Neutrophil (primary cell): Measurements from ENCODE around the gene KIAA1549.

Experiments
- H3K27ac ChIP-seq: fragments of 200-600 bp; sonication (generic); 2 replicates; pipeline ENCODE4 v1.5.1; 2016; ENCODE audit warnings: mild to moderate bottlenecking, moderate library complexity
- H3K27me3 ChIP-seq: fragments of 200-600 bp; sonication (generic); 2 replicates; pipeline ENCODE4 v1.6.0; 2016; ENCODE audit warnings: mild to moderate bottlenecking
- H3K36me3 ChIP-seq: fragments of 200-600 bp; sonication (generic); 2 replicates; pipeline ENCODE4 v1.5.1; 2017
- H3K4me1 ChIP-seq, 2 experiments: fragments of 200-600 bp in 1 of 2; sonication (generic) in 1 of 2; 1 replicate in 1 of 2; 2 replicates in 1 of 2; pipeline versions ENCODE4 v1.5.1 to v1.6.1; 2013 to 2016; ENCODE audit warnings: low read depth in 1 of 2, low read length in 1 of 2, mild to moderate bottlenecking in 1 of 2, moderate library complexity in 1 of 2; ENCODE audit not compliant: control insufficient read depth in 1 of 2, insufficient read depth in 1 of 2
- H3K4me3 ChIP-seq, 2 experiments: fragments of 200-600 bp in 1 of 2; sonication (generic) in 1 of 2; 1 replicate in 1 of 2; 2 replicates in 1 of 2; pipeline ENCODE4 v1.5.1; 2013 to 2016; ENCODE audit warnings: low read depth in 1 of 2, low read length in 1 of 2, mild to moderate bottlenecking in 1 of 2, moderate library complexity in 1 of 2
- H3K9me3 ChIP-seq: fragments of 200-600 bp; sonication (generic); 2 replicates; pipeline ENCODE4 v1.5.1; 2016
- TF ChIP-seq, protein P1 (sequence below): fragments of 200-600 bp; sonication (generic); IDR thresholded peaks from 2 replicates; pipeline ENCODE4 v1.5.1; 2016; ENCODE audit warnings: antibody characterized with exemption

Gene KIAA1549

DNA sequence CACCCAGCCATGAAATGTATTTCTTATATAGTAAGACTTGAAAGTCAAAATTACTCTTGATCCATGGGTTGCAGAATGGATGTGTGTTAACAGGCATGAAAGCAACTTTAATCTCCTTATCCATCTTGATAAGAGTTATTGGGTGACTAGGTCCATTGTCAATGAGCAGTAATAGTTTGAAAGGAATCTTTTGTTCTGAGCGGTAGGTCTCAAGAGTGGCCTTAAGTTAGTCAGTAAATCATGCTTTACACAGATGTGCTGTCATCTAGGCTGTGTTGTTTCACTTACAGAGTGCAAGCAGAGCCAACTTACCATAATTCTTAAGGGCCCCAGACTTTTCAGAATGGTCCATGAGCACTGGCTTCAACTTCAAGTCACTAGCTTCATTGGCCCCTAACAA lies 51.2 kb downstream of the KIAA1549 start:
- no peak overlapping the region for H3K4me3 ChIP-seq
- no peaks in the 10 kb centered on the region for H3K9me3 ChIP-seq
- no peaks in the 10 kb centered on the region for H3K36me3 ChIP-seq
- no peaks in the 10 kb centered on the region for H3K27me3 ChIP-seq
- TF ChIP-seq, protein P1, sequence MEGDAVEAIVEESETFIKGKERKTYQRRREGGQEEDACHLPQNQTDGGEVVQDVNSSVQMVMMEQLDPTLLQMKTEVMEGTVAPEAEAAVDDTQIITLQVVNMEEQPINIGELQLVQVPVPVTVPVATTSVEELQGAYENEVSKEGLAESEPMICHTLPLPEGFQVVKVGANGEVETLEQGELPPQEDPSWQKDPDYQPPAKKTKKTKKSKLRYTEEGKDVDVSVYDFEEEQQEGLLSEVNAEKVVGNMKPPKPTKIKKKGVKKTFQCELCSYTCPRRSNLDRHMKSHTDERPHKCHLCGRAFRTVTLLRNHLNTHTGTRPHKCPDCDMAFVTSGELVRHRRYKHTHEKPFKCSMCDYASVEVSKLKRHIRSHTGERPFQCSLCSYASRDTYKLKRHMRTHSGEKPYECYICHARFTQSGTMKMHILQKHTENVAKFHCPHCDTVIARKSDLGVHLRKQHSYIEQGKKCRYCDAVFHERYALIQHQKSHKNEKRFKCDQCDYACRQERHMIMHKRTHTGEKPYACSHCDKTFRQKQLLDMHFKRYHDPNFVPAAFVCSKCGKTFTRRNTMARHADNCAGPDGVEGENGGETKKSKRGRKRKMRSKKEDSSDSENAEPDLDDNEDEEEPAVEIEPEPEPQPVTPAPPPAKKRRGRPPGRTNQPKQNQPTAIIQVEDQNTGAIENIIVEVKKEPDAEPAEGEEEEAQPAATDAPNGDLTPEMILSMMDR, result no peak
- no peak overlapping the region for H3K27ac ChIP-seq
- H3K4me1 ChIP-seq, result no peaks in the 10 kb centered on the region

DNA sequence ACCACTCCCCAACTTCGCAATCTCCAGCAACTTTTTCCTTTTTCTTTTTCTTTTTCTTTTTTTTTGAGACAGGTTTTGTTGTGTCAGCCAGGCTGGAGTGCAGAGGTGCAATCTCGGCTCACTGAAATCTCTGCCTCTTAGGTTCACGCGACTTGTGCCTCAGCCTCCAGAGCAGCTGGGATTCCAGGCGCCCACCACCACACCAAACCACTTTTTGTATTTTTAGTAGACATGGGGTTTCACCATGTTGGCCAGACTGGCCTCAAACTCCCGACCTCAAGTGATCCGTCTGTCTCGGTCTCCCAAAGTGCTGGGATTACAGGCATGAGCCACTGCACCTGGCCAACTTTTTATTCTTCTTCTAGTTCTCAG lies 55.0 kb downstream of the KIAA1549 start:
- no peaks in the 10 kb centered on the region for H3K36me3 ChIP-seq
- no peaks in the 10 kb centered on the region for H3K4me1 ChIP-seq
- H3K27ac ChIP-seq, result no peak overlapping the region
- TF ChIP-seq, protein P1, result no peak
- no peak overlapping the region for H3K4me3 ChIP-seq
- H3K9me3 ChIP-seq, result no peaks in the 10 kb centered on the region
- H3K27me3 ChIP-seq, result no peaks in the 10 kb centered on the region

DNA sequence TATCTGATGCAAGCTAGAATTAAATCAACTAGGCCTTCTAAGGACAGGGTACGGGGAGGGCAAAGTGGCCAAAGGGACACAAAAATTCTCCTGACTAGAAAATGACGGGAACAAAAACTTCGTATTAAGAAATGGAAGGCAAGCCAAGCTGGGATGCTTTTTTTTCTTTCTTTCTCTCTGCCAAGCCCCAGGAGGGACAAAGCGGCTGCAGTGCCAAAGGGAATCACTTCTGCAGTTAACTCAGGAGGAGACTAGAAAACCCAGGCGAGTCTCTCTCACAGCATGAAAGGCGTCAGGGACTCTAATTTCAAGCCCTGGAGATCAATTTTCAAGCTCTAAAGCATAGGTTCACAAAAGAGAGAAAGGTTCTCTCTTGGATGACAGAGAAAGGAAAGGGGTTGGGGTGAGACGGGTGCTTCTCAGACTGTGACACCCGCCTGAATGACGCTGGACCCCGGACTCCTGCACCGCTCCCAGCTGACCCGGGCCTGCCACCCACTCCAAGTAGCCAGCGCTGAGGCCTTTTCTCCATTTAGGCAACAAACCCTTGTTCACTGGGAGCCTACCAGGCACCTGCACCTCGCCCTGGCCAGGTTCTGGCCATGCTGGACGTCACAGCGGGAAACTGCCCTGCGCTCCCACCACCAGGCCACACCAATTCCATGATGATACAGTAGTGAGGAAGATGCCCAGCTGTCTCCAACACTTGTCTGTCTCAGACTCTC lies 56.5 kb downstream of the KIAA1549 start:
- Histone ChIP-seq H3K27ac (no peak overlapping the region), H3K4me3 (no peak overlapping the region), H3K36me3 (no peaks in the 10 kb centered on the region), H3K4me1 (peaks cover 0 to 5% of the 10 kb centered on the region in 2 experiments), H3K9me3 (no peaks in the 10 kb centered on the region), H3K27me3 (no peaks in the 10 kb centered on the region)
- TF ChIP-seq, protein P1, result no peak

DNA sequence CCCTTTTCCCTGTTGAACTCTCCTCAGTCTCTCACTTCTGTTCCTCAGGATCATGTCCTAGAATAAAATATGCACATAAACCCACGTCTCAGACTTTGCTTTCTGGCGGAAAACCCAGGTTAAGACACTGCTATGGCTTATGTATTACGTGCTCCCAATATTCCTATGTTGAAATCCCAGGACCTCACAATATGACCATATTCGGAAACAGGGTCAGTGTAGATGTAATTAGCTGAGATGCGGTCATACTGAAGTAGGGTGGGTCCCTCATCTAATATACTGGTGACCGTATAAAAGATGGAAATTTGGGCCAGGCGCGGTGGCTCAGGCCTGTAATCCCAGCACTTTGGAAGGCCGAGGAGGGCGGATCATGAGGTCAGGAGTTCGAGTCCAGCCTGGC lies 59.9 kb downstream of the KIAA1549 start:
- Histone ChIP-seq H3K27me3 (no peaks in the 10 kb centered on the region), H3K27ac (no peak overlapping the region), H3K4me1 (peaks cover 0 to 7% of the 10 kb centered on the region in 2 experiments), H3K9me3 (no peaks in the 10 kb centered on the region), H3K4me3 (no peak overlapping the region), H3K36me3 (no peaks in the 10 kb centered on the region)
- TF ChIP-seq, protein P1, result no peak

- H3K9me3 ChIP-seq, result no peaks in the 10 kb centered on the region
- H3K27me3 ChIP-seq, result no peaks in the 10 kb centered on the region
- H3K27ac ChIP-seq, result no peak overlapping the region
- peaks cover 0 to 7% of the 10 kb centered on the region in 2 experiments for H3K4me1 ChIP-seq
- TF ChIP-seq, protein P1, result no peak
- H3K4me3 ChIP-seq, result no peak overlapping the region
- no peaks in the 10 kb centered on the region for H3K36me3 ChIP-seq
These were observed 61.3 kb downstream of the KIAA1549 start for GRCh38 chr7:138919911-138920310.
